Neural progenitor cell (in vitro differentiated cells): ENCODE data around the gene GAGE12G. TPM values are rescaled to one million over a fixed set of nuclear protein-coding genes. Genes with fewer than 3 reads are reported as not detected.
"Not testable (repeated sequence)": the region's sequence is repeated elsewhere in the genome, so short reads cannot be mapped to it uniquely, and the experiment has no call there.

Experiments used
- DNase-seq: peaks from one replicate; pipeline ENCODE4 v3.0.0-alpha.2; 2016; ENCODE audit warnings: low spot score
- H2AFZ ChIP-seq: fragments of 200-600 bp; sonication (generic); replicated peaks from 2 replicates; pipeline ENCODE4 v1.6.1; 2016; ENCODE audit warnings: antibody characterized with exemption
- H3F3A ChIP-seq: fragments of 200-600 bp; sonication (generic); 2 replicates; pipeline ENCODE4 v1.6.1; 2016; ENCODE audit warnings: antibody characterized with exemption, low read depth
- H3K27ac ChIP-seq: fragments of 200-600 bp; sonication (generic); 2 replicates; pipeline ENCODE4 v1.5.1; 2016; ENCODE audit warnings: mild to moderate bottlenecking
- H3K27me3 ChIP-seq: fragments of 200-600 bp; sonication (generic); 2 replicates; pipeline ENCODE4 v1.6.1; 2016; ENCODE audit warnings: mild to moderate bottlenecking, moderate library complexity
- H3K36me3 ChIP-seq: fragments of 200-600 bp; sonication (generic); 2 replicates; pipeline ENCODE4 v1.5.1; 2016
- H3K4me1 ChIP-seq: fragments of 200-600 bp; sonication (generic); 2 replicates; pipeline ENCODE4 v1.6.1; 2016; ENCODE audit warnings: mixed run types
- H3K4me2 ChIP-seq: fragments of 200-600 bp; sonication (generic); 2 replicates; pipeline ENCODE4 v1.6.1; 2016
- H3K4me3 ChIP-seq: fragments of 200-600 bp; sonication (generic); 2 replicates; pipeline ENCODE4 v1.5.1; 2016
- H3K79me2 ChIP-seq: fragments of 200-600 bp; sonication (generic); 2 replicates; pipeline ENCODE4 v1.6.1; 2016; ENCODE audit warnings: low read depth
- H3K9ac ChIP-seq: fragments of 200-600 bp; sonication (generic); 2 replicates; pipeline ENCODE4 v1.6.1; 2016
- H3K9me3 ChIP-seq: fragments of 200-600 bp; sonication (generic); 2 replicates; pipeline ENCODE4 v1.5.1; 2016; ENCODE audit warnings: low read depth
- H4K20me1 ChIP-seq: fragments of 200-600 bp; sonication (generic); 2 replicates; pipeline ENCODE4 v1.6.1; 2016; ENCODE audit warnings: low read depth
- H3K27ac Mint-ChIP-seq: 3 replicates; pipeline ENCODE4 v1.8.0; 2021; ENCODE audit warnings: mixed read lengths
- H3K27me3 Mint-ChIP-seq: 2 replicates; pipeline ENCODE4 v1.8.0; 2022; ENCODE audit warnings: low read depth, mild to moderate bottlenecking, inconsistent platforms, moderate library complexity, mixed read lengths; ENCODE audit not compliant: insufficient read depth
- H3K36me3 Mint-ChIP-seq: 3 replicates; pipeline ENCODE4 v1.8.0; 2021; ENCODE audit warnings: mixed read lengths
- H3K4me1 Mint-ChIP-seq: 3 replicates; pipeline ENCODE4 v1.8.0; 2021; ENCODE audit warnings: mixed read lengths
- H3K4me3 Mint-ChIP-seq: 3 replicates; pipeline ENCODE4 v1.8.0; 2021; ENCODE audit warnings: mild to moderate bottlenecking, moderate library complexity, mixed read lengths
- H3K9me3 Mint-ChIP-seq: 3 replicates; pipeline ENCODE4 v1.8.0; 2020; ENCODE audit warnings: mixed read lengths
- total RNA-seq: library from RNA; depleted of rRNA; stranded (reverse); fragments of >200 nt; gene quantifications from 2 replicates; pipeline ENCODE4 v1.2.3, GENCODE V29; 2015; ENCODE audit warnings: low replicate concordance

Gene GAGE12G, protein sequence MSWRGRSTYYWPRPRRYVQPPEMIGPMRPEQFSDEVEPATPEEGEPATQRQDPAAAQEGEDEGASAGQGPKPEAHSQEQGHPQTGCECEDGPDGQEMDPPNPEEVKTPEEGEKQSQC
- not detected in 2 replicates for total RNA-seq

DNA sequence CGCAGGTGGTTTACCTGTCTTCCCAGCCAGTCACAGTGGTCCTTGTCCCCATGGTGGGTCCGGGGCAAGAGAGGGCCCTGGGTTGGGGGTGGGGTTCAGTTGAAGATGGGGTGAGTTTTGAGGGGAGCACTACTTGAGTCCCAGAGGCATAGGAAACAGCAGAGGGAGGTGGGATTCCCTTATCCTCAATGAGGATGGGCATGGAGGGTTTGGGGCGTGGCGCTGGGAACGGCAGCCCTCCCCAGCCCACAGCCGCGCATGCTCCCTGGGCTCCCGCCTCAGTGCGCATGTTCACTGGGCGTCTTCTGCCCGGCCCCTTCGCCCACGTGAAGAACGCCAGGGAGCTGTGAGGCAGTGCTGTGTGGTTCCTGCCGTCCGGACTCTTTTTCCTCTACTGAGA, at the start of gene GAGE12G:
Gene GAGE12G, plus strand, starts transcription at position 301 of the 400 bp plus-strand sequence. CDS start 1,155 bp downstream, outside the sequence.
- not testable (repeated sequence) for H3K9me3 ChIP-seq, H3K9ac ChIP-seq, H3K4me2 ChIP-seq, H3F3A ChIP-seq, H3K9me3 Mint-ChIP-seq, H4K20me1 ChIP-seq, H3K4me1 ChIP-seq, H3K36me3 Mint-ChIP-seq, H3K4me3 ChIP-seq, H3K27ac Mint-ChIP-seq, H3K4me1 Mint-ChIP-seq, H3K36me3 ChIP-seq, H3K79me2 ChIP-seq, H2AFZ ChIP-seq, H3K27ac ChIP-seq, H3K4me3 Mint-ChIP-seq, H3K27me3 Mint-ChIP-seq, H3K27me3 ChIP-seq, DNase-seq

DNA sequence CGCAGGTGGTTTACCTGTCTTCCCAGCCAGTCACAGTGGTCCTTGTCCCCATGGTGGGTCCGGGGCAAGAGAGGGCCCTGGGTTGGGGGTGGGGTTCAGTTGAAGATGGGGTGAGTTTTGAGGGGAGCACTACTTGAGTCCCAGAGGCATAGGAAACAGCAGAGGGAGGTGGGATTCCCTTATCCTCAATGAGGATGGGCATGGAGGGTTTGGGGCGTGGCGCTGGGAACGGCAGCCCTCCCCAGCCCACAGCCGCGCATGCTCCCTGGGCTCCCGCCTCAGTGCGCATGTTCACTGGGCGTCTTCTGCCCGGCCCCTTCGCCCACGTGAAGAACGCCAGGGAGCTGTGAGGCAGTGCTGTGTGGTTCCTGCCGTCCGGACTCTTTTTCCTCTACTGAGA, 38.3 kb upstream of the GAGE12G start, which contains the start of gene GAGE12C:
Gene GAGE12C, plus strand, starts transcription at position 301 of the 400 bp plus-strand sequence. CDS start 1,155 bp downstream, outside the sequence.
- not testable (repeated sequence) for H3K9ac ChIP-seq, H3K4me3 Mint-ChIP-seq, H3K4me3 ChIP-seq, H3K9me3 Mint-ChIP-seq, H3K4me1 ChIP-seq, H2AFZ ChIP-seq, H3F3A ChIP-seq, H3K27me3 ChIP-seq, H3K36me3 Mint-ChIP-seq, H3K9me3 ChIP-seq, H4K20me1 ChIP-seq, H3K79me2 ChIP-seq, H3K27ac ChIP-seq, H3K4me2 ChIP-seq, H3K36me3 ChIP-seq, DNase-seq, H3K27ac Mint-ChIP-seq, H3K4me1 Mint-ChIP-seq, H3K27me3 Mint-ChIP-seq

DNA sequence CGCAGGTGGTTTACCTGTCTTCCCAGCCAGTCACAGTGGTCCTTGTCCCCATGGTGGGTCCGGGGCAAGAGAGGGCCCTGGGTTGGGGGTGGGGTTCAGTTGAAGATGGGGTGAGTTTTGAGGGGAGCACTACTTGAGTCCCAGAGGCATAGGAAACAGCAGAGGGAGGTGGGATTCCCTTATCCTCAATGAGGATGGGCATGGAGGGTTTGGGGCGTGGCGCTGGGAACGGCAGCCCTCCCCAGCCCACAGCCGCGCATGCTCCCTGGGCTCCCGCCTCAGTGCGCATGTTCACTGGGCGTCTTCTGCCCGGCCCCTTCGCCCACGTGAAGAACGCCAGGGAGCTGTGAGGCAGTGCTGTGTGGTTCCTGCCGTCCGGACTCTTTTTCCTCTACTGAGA, 28.8 kb upstream of the GAGE12G start, which contains the start of gene GAGE12D:
Gene GAGE12D, plus strand, starts transcription at position 301 of the 400 bp plus-strand sequence. CDS start 1,155 bp downstream, outside the sequence.
- H3K4me1 ChIP-seq, H3K27ac ChIP-seq, H3K4me3 Mint-ChIP-seq, H3K27me3 ChIP-seq, H3K4me2 ChIP-seq, H2AFZ ChIP-seq, H3K36me3 Mint-ChIP-seq, H3K79me2 ChIP-seq, H3K27ac Mint-ChIP-seq, DNase-seq, H3K9ac ChIP-seq, H3K9me3 Mint-ChIP-seq, H3K4me1 Mint-ChIP-seq, H3K9me3 ChIP-seq, H3K27me3 Mint-ChIP-seq, H3K36me3 ChIP-seq, H3F3A ChIP-seq, H3K4me3 ChIP-seq, H4K20me1 ChIP-seq: not testable (repeated sequence)

DNA sequence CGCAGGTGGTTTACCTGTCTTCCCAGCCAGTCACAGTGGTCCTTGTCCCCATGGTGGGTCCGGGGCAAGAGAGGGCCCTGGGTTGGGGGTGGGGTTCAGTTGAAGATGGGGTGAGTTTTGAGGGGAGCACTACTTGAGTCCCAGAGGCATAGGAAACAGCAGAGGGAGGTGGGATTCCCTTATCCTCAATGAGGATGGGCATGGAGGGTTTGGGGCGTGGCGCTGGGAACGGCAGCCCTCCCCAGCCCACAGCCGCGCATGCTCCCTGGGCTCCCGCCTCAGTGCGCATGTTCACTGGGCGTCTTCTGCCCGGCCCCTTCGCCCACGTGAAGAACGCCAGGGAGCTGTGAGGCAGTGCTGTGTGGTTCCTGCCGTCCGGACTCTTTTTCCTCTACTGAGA, 19.2 kb upstream of the GAGE12G start, which contains the start of gene GAGE12E:
Gene GAGE12E, plus strand, starts transcription at position 301 of the 400 bp plus-strand sequence. CDS start 1,155 bp downstream, outside the sequence.
- not testable (repeated sequence) for H4K20me1 ChIP-seq, H3K4me1 Mint-ChIP-seq, H3K4me2 ChIP-seq, H3K9me3 ChIP-seq, H3K27me3 ChIP-seq, H3K4me1 ChIP-seq, H3K4me3 ChIP-seq, H3K79me2 ChIP-seq, DNase-seq, H3K27me3 Mint-ChIP-seq, H3K36me3 ChIP-seq, H3K36me3 Mint-ChIP-seq, H3K4me3 Mint-ChIP-seq, H2AFZ ChIP-seq, H3K27ac ChIP-seq, H3K27ac Mint-ChIP-seq, H3K9ac ChIP-seq, H3F3A ChIP-seq, H3K9me3 Mint-ChIP-seq

DNA sequence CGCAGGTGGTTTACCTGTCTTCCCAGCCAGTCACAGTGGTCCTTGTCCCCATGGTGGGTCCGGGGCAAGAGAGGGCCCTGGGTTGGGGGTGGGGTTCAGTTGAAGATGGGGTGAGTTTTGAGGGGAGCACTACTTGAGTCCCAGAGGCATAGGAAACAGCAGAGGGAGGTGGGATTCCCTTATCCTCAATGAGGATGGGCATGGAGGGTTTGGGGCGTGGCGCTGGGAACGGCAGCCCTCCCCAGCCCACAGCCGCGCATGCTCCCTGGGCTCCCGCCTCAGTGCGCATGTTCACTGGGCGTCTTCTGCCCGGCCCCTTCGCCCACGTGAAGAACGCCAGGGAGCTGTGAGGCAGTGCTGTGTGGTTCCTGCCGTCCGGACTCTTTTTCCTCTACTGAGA, 9.7 kb upstream of the GAGE12G start, which contains the start of gene GAGE12F:
Gene GAGE12F, plus strand, starts transcription at position 301 of the 400 bp plus-strand sequence. CDS start 1,155 bp downstream, outside the sequence.
- H3K4me1 ChIP-seq, H3K4me3 Mint-ChIP-seq, H3K27ac ChIP-seq, H3K27ac Mint-ChIP-seq, H3K36me3 Mint-ChIP-seq, H3K4me2 ChIP-seq, H3K9ac ChIP-seq, H3K4me3 ChIP-seq, DNase-seq, H2AFZ ChIP-seq, H3K9me3 Mint-ChIP-seq, H3K27me3 Mint-ChIP-seq, H3K27me3 ChIP-seq, H3K4me1 Mint-ChIP-seq, H3F3A ChIP-seq, H3K36me3 ChIP-seq, H4K20me1 ChIP-seq, H3K9me3 ChIP-seq, H3K79me2 ChIP-seq: not testable (repeated sequence)

DNA sequence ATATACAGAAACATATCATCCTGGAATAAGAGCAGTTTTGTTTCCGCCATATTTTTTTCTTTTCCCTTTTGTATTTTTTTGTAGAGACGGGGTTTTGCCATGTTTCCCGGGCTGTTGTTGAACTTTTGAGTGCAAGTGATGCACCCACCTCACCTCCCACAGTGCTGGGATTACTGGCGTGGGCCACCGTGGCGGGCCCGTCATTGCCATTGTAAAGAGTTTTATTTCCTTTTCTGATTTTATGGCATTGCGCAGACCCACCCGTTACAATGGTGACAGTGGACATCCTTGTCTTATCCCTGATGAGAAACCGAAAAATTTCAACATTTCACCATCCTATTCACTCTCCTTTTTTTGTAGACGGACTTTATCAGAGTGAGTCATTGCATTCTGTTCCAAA, 1.5 kb upstream of the GAGE12G start:
- H3K4me3 Mint-ChIP-seq, H3K36me3 Mint-ChIP-seq, H3K9me3 ChIP-seq, H3K4me2 ChIP-seq, DNase-seq, H3F3A ChIP-seq, H3K27me3 Mint-ChIP-seq, H3K9me3 Mint-ChIP-seq, H3K79me2 ChIP-seq, H3K9ac ChIP-seq, H3K27me3 ChIP-seq, H2AFZ ChIP-seq, H3K27ac Mint-ChIP-seq, H3K36me3 ChIP-seq, H3K4me1 ChIP-seq, H3K27ac ChIP-seq, H4K20me1 ChIP-seq, H3K4me3 ChIP-seq, H3K4me1 Mint-ChIP-seq: not testable (repeated sequence)

DNA sequence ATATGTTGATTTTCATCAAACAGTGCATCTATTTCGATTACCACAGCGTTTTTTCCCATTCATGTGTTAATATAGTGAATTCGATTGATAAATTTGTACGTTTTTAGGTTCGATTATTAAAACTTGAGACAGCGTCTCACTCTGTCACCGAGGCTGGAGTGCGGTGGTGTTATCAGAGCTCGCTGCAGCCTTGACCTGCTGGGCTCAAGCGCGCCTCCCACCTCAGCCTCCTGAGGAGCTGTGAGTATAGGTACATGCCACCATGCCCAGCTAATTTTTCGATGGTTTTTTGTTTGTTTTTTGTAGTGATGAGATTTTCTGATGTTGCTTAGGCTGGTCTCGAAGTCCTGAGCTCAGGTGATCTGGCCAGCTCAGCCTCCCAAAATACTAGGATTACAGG, 1.0 kb upstream of the GAGE12G start:
- H3K36me3 Mint-ChIP-seq = not testable (repeated sequence)

DNA sequence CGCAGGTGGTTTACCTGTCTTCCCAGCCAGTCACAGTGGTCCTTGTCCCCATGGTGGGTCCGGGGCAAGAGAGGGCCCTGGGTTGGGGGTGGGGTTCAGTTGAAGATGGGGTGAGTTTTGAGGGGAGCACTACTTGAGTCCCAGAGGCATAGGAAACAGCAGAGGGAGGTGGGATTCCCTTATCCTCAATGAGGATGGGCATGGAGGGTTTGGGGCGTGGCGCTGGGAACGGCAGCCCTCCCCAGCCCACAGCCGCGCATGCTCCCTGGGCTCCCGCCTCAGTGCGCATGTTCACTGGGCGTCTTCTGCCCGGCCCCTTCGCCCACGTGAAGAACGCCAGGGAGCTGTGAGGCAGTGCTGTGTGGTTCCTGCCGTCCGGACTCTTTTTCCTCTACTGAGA, 9.4 kb downstream of the GAGE12G start, which contains the start of gene GAGE12H:
Gene GAGE12H, plus strand, starts transcription at position 301 of the 400 bp plus-strand sequence. CDS start 1,155 bp downstream, outside the sequence.
- H3K36me3 Mint-ChIP-seq, H3K9me3 Mint-ChIP-seq, H3K4me3 ChIP-seq, H4K20me1 ChIP-seq, H3K9me3 ChIP-seq, H3K4me2 ChIP-seq, DNase-seq, H3K27ac ChIP-seq, H3K4me1 ChIP-seq, H3K4me3 Mint-ChIP-seq, H3K79me2 ChIP-seq, H3K9ac ChIP-seq, H3K27me3 Mint-ChIP-seq, H3F3A ChIP-seq, H3K4me1 Mint-ChIP-seq, H2AFZ ChIP-seq, H3K27ac Mint-ChIP-seq, H3K36me3 ChIP-seq, H3K27me3 ChIP-seq: not testable (repeated sequence)

More for the DNA sequence above, 1.0 kb upstream of the GAGE12G start:
- not testable (repeated sequence) for H3K4me3 Mint-ChIP-seq, H2AFZ ChIP-seq, H3K79me2 ChIP-seq, H3K9me3 Mint-ChIP-seq, H3K36me3 ChIP-seq, H3K4me2 ChIP-seq, H3K9me3 ChIP-seq, H3K27me3 ChIP-seq, H3K27me3 Mint-ChIP-seq, H3K4me3 ChIP-seq, H3F3A ChIP-seq, DNase-seq, H4K20me1 ChIP-seq, H3K27ac ChIP-seq, H3K4me1 ChIP-seq, H3K27ac Mint-ChIP-seq, H3K4me1 Mint-ChIP-seq, H3K9ac ChIP-seq
